Measurements from ENCODE around the gene CROCC2.

CROCC2 gene

GRCh38 chr2:240968731-240969624 is 62.8 kb downstream of the CROCC2 start:
- no peak for DNase-seq (ENCODE audit: low read depth in 1 of 2, low spot score in 1 of 2)
- Histone ChIP-seq H3K27ac (replicated peaks) (no peak overlapping the region), H3K4me3 (replicated peaks; ENCODE audit: insufficient read depth, low read length) (no peak overlapping the region), H3K27me3 (ENCODE audit: insufficient read depth, poor library complexity, severe bottlenecking) (no peaks in the 10 kb centered on the region)
- TF ChIP-seq SPI1 (IDR thresholded peaks at IDR 0.05; ENCODE audit: borderline replicate concordance, low read depth): no peak
- TF ChIP-seq GABPA (IDR thresholded peaks at IDR 0.05; ENCODE audit: low read depth): no peak
- TF ChIP-seq, protein P1, sequence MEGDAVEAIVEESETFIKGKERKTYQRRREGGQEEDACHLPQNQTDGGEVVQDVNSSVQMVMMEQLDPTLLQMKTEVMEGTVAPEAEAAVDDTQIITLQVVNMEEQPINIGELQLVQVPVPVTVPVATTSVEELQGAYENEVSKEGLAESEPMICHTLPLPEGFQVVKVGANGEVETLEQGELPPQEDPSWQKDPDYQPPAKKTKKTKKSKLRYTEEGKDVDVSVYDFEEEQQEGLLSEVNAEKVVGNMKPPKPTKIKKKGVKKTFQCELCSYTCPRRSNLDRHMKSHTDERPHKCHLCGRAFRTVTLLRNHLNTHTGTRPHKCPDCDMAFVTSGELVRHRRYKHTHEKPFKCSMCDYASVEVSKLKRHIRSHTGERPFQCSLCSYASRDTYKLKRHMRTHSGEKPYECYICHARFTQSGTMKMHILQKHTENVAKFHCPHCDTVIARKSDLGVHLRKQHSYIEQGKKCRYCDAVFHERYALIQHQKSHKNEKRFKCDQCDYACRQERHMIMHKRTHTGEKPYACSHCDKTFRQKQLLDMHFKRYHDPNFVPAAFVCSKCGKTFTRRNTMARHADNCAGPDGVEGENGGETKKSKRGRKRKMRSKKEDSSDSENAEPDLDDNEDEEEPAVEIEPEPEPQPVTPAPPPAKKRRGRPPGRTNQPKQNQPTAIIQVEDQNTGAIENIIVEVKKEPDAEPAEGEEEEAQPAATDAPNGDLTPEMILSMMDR (IDR thresholded peaks at IDR 0.05; ENCODE audit: insufficient read depth, low read length): no peak
- TF ChIP-seq REST (IDR thresholded peaks at IDR 0.05; ENCODE audit: insufficient replicate concordance, low read depth): no peak
- TF ChIP-seq POLR2AphosphoS5 (IDR thresholded peaks at IDR 0.05; ENCODE audit: low read depth): no peak

DNA sequence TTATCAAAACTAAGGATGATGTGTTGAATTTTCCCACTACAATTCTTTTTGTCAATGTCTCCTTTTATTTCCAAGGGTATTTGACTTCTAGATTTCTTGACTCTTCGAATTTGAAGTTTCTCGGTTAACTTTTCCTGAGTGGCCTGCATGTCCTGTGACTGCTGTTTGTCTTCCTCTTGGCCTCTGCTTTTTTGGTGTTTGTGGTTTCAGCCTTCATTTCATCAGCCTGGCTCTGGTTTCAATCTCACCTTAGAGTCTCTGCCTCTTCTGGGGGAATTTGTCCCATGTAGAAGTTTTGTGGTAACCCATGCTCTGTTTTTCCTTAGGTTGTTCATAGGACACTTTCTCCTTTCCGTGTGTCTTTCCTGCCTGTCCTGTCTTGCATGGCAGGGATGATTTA is 64.0 kb downstream of the CROCC2 start:
- Histone ChIP-seq H3K27ac (replicated peaks) (no peak overlapping the region), H3K4me3 (replicated peaks; ENCODE audit: insufficient read depth, low read length) (no peak overlapping the region), H3K27me3 (ENCODE audit: insufficient read depth, poor library complexity, severe bottlenecking) (no peaks in the 10 kb centered on the region)
- TF ChIP-seq GABPA (IDR thresholded peaks at IDR 0.05; ENCODE audit: low read depth) (no peak), REST (IDR thresholded peaks at IDR 0.05; ENCODE audit: insufficient replicate concordance, low read depth) (no peak), POLR2AphosphoS5 (IDR thresholded peaks at IDR 0.05; ENCODE audit: low read depth) (no peak), SPI1 (IDR thresholded peaks at IDR 0.05; ENCODE audit: borderline replicate concordance, low read depth) (no peak)
- TF ChIP-seq, protein P1 (IDR thresholded peaks at IDR 0.05; ENCODE audit: insufficient read depth, low read length): no peak
- DNase-seq (ENCODE audit: low read depth in 1 of 2, low spot score in 1 of 2): no peak

GRCh38 chr2:240970816-240971215 is 64.7 kb downstream of the CROCC2 start:
- no peak overlapping the region for H3K4me3 ChIP-seq (replicated peaks; ENCODE audit: insufficient read depth, low read length)
- TF ChIP-seq, protein P1 (IDR thresholded peaks at IDR 0.05; ENCODE audit: insufficient read depth, low read length): no peak
- TF ChIP-seq POLR2AphosphoS5 (IDR thresholded peaks at IDR 0.05; ENCODE audit: low read depth) (no peak), REST (IDR thresholded peaks at IDR 0.05; ENCODE audit: insufficient replicate concordance, low read depth) (no peak), GABPA (IDR thresholded peaks at IDR 0.05; ENCODE audit: low read depth) (no peak), SPI1 (IDR thresholded peaks at IDR 0.05; ENCODE audit: borderline replicate concordance, low read depth) (no peak)
- H3K27ac ChIP-seq (replicated peaks): no peak overlapping the region
- H3K27me3 ChIP-seq (ENCODE audit: insufficient read depth, poor library complexity, severe bottlenecking): no peaks in the 10 kb centered on the region
- DNase-seq (ENCODE audit: low read depth in 1 of 2, low spot score in 1 of 2): no peak

Measured in HL-60 (cell line).